HG03108 (cell line): ENCODE measurements around the gene DDX41.
A peak's percentile ranks its signal among the peaks of the same experiment; 100 is the strongest.
"Not testable (repeated sequence)": the region's sequence is repeated elsewhere in the genome, so short reads cannot be mapped to it uniquely, and the experiment has no call there.

Experiments used
- ATAC-seq: cut with Tn5 transposase; IDR thresholded peaks from one replicate; pipeline ENCODE4 v1.9.1; 2021; ENCODE audit warnings: moderate library complexity; ENCODE audit not compliant: unreplicated experiment

The DDX41 gene

GRCh38 chr5:177487144-177487543, 29.6 kb downstream of the DDX41 start:
- ATAC-seq, result no peak

- ATAC-seq, result no peak
These were observed 30.5 kb downstream of the DDX41 start for GRCh38 chr5:177486256-177486655.

- ATAC-seq, result not testable (repeated sequence)
These were observed 31.0 kb downstream of the DDX41 start for GRCh38 chr5:177485753-177486152.

GRCh38 chr5:177484902-177485549, 31.7 kb downstream of the DDX41 start:
- ATAC-seq, result no peak

GRCh38 chr5:177483994-177484901, 32.5 kb downstream of the DDX41 start:
- no peak for ATAC-seq

GRCh38 chr5:177483042-177483441, 33.7 kb downstream of the DDX41 start:
- no peak for ATAC-seq

GRCh38 chr5:177482359-177482795, 34.4 kb downstream of the DDX41 start:
- no peak for ATAC-seq

GRCh38 chr5:177479774-177480173, 37.0 kb downstream of the DDX41 start:
- no peak for ATAC-seq

- ATAC-seq, result no peak
These were observed 37.8 kb downstream of the DDX41 start for GRCh38 chr5:177478711-177479646.

GRCh38 chr5:177477701-177478477, 38.9 kb downstream of the DDX41 start:
- no peak for ATAC-seq

- ATAC-seq, result no peak
These were observed 40.1 kb downstream of the DDX41 start for GRCh38 chr5:177476531-177477233.

GRCh38 chr5:177475563-177476427, 41.0 kb downstream of the DDX41 start:
- no peak for ATAC-seq

GRCh38 chr5:177474846-177475562, 41.8 kb downstream of the DDX41 start:
- no peak for ATAC-seq

- ATAC-seq, result no peak
These were observed 42.7 kb downstream of the DDX41 start for GRCh38 chr5:177474002-177474476.

GRCh38 chr5:177473443-177474001, 43.2 kb downstream of the DDX41 start, which contains the start of gene DBN1:
TSS of gene DBN1 (minus strand) at chr5:177473634. CDS start at chr5:177473521, 113 bp downstream.
- ATAC-seq, result no peak

- peak; percentile 37 for ATAC-seq
These were observed 44.0 kb downstream of the DDX41 start for GRCh38 chr5:177472460-177473442.
